ENCODE results near the gene FAM149A. TPM values are rescaled to one million over a fixed set of nuclear protein-coding genes. Genes with fewer than 3 reads are reported as not detected.

The FAM149A gene
- polyA plus RNA-seq, 3 donors, result 44.3 to 61.3 (median 55.7) TPM

GRCh38 chr4:186151499-186151898 is 47.0 kb downstream of the FAM149A start:
- DNase-seq (ENCODE audit: low read depth in 3 of 3, low spot score in 2 of 3), result no peak

GRCh38 chr4:186158021-186158813 is 53.7 kb downstream of the FAM149A start:
- no peak for DNase-seq (ENCODE audit: low read depth in 3 of 3, low spot score in 2 of 3)

- no peak for DNase-seq (ENCODE audit: low read depth in 3 of 3, low spot score in 2 of 3)
Measured at GRCh38 chr4:186158966-186159365, 54.5 kb downstream of the FAM149A start.

- DNase-seq (ENCODE audit: low read depth in 3 of 3, low spot score in 2 of 3), result no peak
Measured at GRCh38 chr4:186159613-186160012, 55.1 kb downstream of the FAM149A start.

GRCh38 chr4:186161138-186161537 is 56.6 kb downstream of the FAM149A start:
- no peak for DNase-seq (ENCODE audit: low read depth in 3 of 3, low spot score in 2 of 3)

- DNase-seq (ENCODE audit: low read depth in 3 of 3, low spot score in 2 of 3), result no peak
Measured at GRCh38 chr4:186166852-186167512, 62.5 kb downstream of the FAM149A start.

- DNase-seq (ENCODE audit: low read depth in 3 of 3, low spot score in 2 of 3), result no peak
Measured at GRCh38 chr4:186167605-186168004, 63.1 kb downstream of the FAM149A start.

GRCh38 chr4:186168750-186169149 is 64.2 kb downstream of the FAM149A start:
- no peak for DNase-seq (ENCODE audit: low read depth in 3 of 3, low spot score in 2 of 3)

GRCh38 chr4:186169333-186169944 is 64.9 kb downstream of the FAM149A start:
- DNase-seq (ENCODE audit: low read depth in 3 of 3, low spot score in 2 of 3), result no peak

GRCh38 chr4:186169945-186170802 is 65.7 kb downstream of the FAM149A start:
- no peak for DNase-seq (ENCODE audit: low read depth in 3 of 3, low spot score in 2 of 3)

GRCh38 chr4:186170966-186171365 is 66.5 kb downstream of the FAM149A start:
- no peak for DNase-seq (ENCODE audit: low read depth in 3 of 3, low spot score in 2 of 3)

- DNase-seq (ENCODE audit: low read depth in 3 of 3, low spot score in 2 of 3), result no peak
Measured at GRCh38 chr4:186172546-186172945, 68.0 kb downstream of the FAM149A start.

- no peak for DNase-seq (ENCODE audit: low read depth in 3 of 3, low spot score in 2 of 3)
Measured at GRCh38 chr4:186188107-186188506, 83.6 kb downstream of the FAM149A start.

GRCh38 chr4:186189656-186190055 is 85.2 kb downstream of the FAM149A start:
- DNase-seq (ENCODE audit: low read depth in 3 of 3, low spot score in 2 of 3), result no peak

GRCh38 chr4:186190581-186191199 is 86.2 kb downstream of the FAM149A start:
- DNase-seq (ENCODE audit: low read depth in 3 of 3, low spot score in 2 of 3), result no peak

GRCh38 chr4:186191200-186192065 is 86.9 kb downstream of the FAM149A start, which contains the start of gene CYP4V2:
TSS of gene CYP4V2 (plus strand) at chr4:186191567. CDS start at chr4:186191824, 257 bp downstream.
- DNase-seq (ENCODE audit: low read depth in 3 of 3, low spot score in 2 of 3), result peak in 1 of 3 donors; percentile 51

- peak in 1 of 3 donors; percentile 29 for DNase-seq (ENCODE audit: low read depth in 3 of 3, low spot score in 2 of 3)
Measured at GRCh38 chr4:186192066-186192612, 87.6 kb downstream of the FAM149A start.

- no peak for DNase-seq (ENCODE audit: low read depth in 3 of 3, low spot score in 2 of 3)
Measured at GRCh38 chr4:186193851-186194250, 89.3 kb downstream of the FAM149A start.

- DNase-seq (ENCODE audit: low read depth in 3 of 3, low spot score in 2 of 3), result no peak
Measured at GRCh38 chr4:186196063-186196462, 91.6 kb downstream of the FAM149A start.
